A673 (cell line): ENCODE measurements around the gene MTR. TPM values are rescaled to one million over a fixed set of nuclear protein-coding genes. Genes with fewer than 3 reads are reported as not detected.

ENCODE experiments used
- BruUV-seq: library from RNA; stranded (reverse); fragments of 400-500 nt; replicated peaks from 2 replicates; lab custom pipeline; 2021; lab: Mats Ljungman, UMichigan
- CTCF ChIA-PET: fragments of 300-600 bp; sonication (Branson Sonifier 250); formaldehyde crosslinking; loops from one replicate; lab custom pipeline; 2022; ENCODE audit warnings: antibody characterized with exemption; lab: Charles Lee
- POLR2A ChIA-PET: fragments of 300-600 bp; sonication (Branson Sonifier 250); formaldehyde crosslinking; loops from one replicate; lab custom pipeline; 2022; ENCODE audit warnings: antibody characterized with exemption; ENCODE audit not compliant: low non-redundant PET; lab: Charles Lee
- DNase-seq: peaks from one replicate; pipeline ENCODE4 v3.0.0-alpha.2; 2015; ENCODE audit warnings: low spot score
- H3K27ac ChIP-seq: fragments of 200-600 bp; sonication (generic); 2 replicates; pipeline ENCODE4 v1.5.1; 2016; ENCODE audit warnings: mixed run types, low read depth, mild to moderate bottlenecking, mixed read lengths, antibody characterized with exemption, low read length; ENCODE audit not compliant: poor library complexity, severe bottlenecking
- H3K27me3 ChIP-seq: fragments of 200-600 bp; sonication (generic); replicated peaks from 2 replicates; pipeline ENCODE4 v1.6.1; 2017; ENCODE audit warnings: mixed run types, low read depth, mild to moderate bottlenecking, mixed read lengths, antibody characterized with exemption, low read length; ENCODE audit not compliant: insufficient read depth, poor library complexity
- H3K36me3 ChIP-seq: fragments of 200-600 bp; sonication (generic); 2 replicates; pipeline ENCODE4 v1.6.1; 2016; ENCODE audit warnings: mixed run types, mild to moderate bottlenecking, mixed read lengths, antibody characterized with exemption, low read length; ENCODE audit not compliant: insufficient read depth, poor library complexity, severe bottlenecking
- H3K4me1 ChIP-seq: fragments of 200-600 bp; sonication (generic); 2 replicates; pipeline ENCODE4 v1.6.1; 2017; ENCODE audit warnings: mixed run types, mild to moderate bottlenecking, mixed read lengths, antibody characterized with exemption, low read length; ENCODE audit not compliant: insufficient read depth, poor library complexity, severe bottlenecking
- H3K4me3 ChIP-seq: fragments of 200-600 bp; sonication (generic); 2 replicates; pipeline ENCODE4 v1.5.1; 2016; ENCODE audit warnings: low read depth, mixed run types, mild to moderate bottlenecking, mixed read lengths, low read length; ENCODE audit not compliant: poor library complexity, severe bottlenecking
- H3K9me3 ChIP-seq: fragments of 200-600 bp; sonication (generic); 2 replicates; pipeline ENCODE4 v1.6.1; 2016; ENCODE audit warnings: mixed run types, low read depth, mild to moderate bottlenecking, mixed read lengths, antibody characterized with exemption, low read length; ENCODE audit not compliant: poor library complexity, severe bottlenecking
- EZH2 ChIP-seq: fragments of 200-600 bp; sonication (generic); IDR thresholded peaks from 2 replicates; pipeline ENCODE4 v1.6.1; 2017; ENCODE audit warnings: borderline replicate concordance, low read depth, mild to moderate bottlenecking, mixed read lengths, antibody characterized with exemption, low read length; ENCODE audit not compliant: poor library complexity, severe bottlenecking
- intact Hi-C: fragments of 100-400 bp; cut with micrococcal nuclease; formaldehyde crosslinking; loops from one replicate; pipeline ENCODE4 v1.10.0; 2022; ENCODE audit not compliant: unreplicated experiment
- total RNA-seq: library from RNA; stranded (reverse); gene quantifications from 2 replicates; pipeline ENCODE4 v1.2.3, GENCODE V29; 2021
- TF ChIP-seq, protein P1 (sequence below): fragments of 300-800, 200-600 bp; sonication (generic); conservative IDR thresholded peaks from 2 replicates; pipeline ENCODE4 v1.5.1; 2017; ENCODE audit warnings: low read depth, mild to moderate bottlenecking, antibody characterized with exemption, low read length, moderate library complexity, mixed read lengths

The MTR gene
- total RNA-seq, 1 experiment from 2014 or later, result 36.0 TPM

DNA sequence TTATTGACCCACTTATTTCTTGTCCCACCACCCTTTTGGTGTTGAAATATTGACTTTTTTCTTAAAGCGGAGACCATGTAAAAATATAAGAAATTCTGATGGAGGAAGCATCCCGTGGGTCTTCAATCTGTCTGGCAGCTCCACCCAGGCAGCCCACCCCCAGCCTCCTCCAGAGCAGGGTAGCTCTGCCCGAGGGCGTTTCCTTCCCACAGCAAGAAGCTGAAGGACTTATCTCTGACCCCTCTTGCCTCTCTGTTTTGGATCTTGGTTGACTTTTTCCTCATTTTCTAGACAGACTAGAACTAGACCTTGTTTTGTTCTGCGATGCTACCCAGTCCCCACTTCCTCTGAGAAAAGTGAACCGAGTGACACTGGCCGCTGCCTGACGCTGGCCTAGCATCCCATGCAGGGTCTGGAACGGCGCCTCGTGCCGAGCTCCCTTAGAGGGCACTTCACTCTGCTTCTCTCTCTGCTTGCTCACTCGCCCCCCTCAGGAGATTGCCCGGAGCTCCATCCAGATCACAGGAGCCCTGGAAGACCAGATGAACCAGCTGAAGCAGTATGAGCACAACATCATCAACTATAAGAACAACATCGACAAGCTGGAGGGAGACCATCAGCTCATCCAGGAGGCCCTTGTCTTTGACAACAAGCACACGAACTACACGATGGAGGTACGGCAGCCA is 40.4 kb upstream of the MTR start:
- CTCF ChIA-PET, result no interaction called here
- BruUV-seq, result no TSS peak
- peaks cover 62% of the 10 kb centered on the region for H3K36me3 ChIP-seq
- POLR2A ChIA-PET, result no interaction called here
- TF ChIP-seq, protein P1, sequence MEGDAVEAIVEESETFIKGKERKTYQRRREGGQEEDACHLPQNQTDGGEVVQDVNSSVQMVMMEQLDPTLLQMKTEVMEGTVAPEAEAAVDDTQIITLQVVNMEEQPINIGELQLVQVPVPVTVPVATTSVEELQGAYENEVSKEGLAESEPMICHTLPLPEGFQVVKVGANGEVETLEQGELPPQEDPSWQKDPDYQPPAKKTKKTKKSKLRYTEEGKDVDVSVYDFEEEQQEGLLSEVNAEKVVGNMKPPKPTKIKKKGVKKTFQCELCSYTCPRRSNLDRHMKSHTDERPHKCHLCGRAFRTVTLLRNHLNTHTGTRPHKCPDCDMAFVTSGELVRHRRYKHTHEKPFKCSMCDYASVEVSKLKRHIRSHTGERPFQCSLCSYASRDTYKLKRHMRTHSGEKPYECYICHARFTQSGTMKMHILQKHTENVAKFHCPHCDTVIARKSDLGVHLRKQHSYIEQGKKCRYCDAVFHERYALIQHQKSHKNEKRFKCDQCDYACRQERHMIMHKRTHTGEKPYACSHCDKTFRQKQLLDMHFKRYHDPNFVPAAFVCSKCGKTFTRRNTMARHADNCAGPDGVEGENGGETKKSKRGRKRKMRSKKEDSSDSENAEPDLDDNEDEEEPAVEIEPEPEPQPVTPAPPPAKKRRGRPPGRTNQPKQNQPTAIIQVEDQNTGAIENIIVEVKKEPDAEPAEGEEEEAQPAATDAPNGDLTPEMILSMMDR, result no peak
- no peak for TF ChIP-seq EZH2
- no peaks in the 10 kb centered on the region for H3K27me3 ChIP-seq
- no peaks in the 10 kb centered on the region for H3K4me1 ChIP-seq
- no peak overlapping the region for H3K27ac ChIP-seq
- no peak overlapping the region for H3K4me3 ChIP-seq
- DNase-seq, result no peak
- no peaks in the 10 kb centered on the region for H3K9me3 ChIP-seq
- intact Hi-C loops, result loop anchor here (5.0 kb wide), 2 partner anchors 147 to 808 kb away; no protein-coding TSS in a partner anchor

GRCh38 chr1:236757640-236758039 is 37.5 kb upstream of the MTR start:
- ChIA-PET POLR2A (no interaction called here), CTCF (no interaction called here)
- DNase-seq, result no peak
- intact Hi-C loops, result loop anchor here (2.0 to 5.0 kb wide), 2 partner anchors 629 to 805 kb away; no protein-coding TSS in a partner anchor
- Histone ChIP-seq H3K27ac (no peak overlapping the region), H3K9me3 (no peaks in the 10 kb centered on the region), H3K4me3 (no peak overlapping the region), H3K4me1 (no peaks in the 10 kb centered on the region), H3K27me3 (no peaks in the 10 kb centered on the region), H3K36me3 (peaks cover 72% of the 10 kb centered on the region)
- TF ChIP-seq EZH2, result no peak
- TF ChIP-seq, protein P1, result no peak
- BruUV-seq, result no TSS peak

DNA sequence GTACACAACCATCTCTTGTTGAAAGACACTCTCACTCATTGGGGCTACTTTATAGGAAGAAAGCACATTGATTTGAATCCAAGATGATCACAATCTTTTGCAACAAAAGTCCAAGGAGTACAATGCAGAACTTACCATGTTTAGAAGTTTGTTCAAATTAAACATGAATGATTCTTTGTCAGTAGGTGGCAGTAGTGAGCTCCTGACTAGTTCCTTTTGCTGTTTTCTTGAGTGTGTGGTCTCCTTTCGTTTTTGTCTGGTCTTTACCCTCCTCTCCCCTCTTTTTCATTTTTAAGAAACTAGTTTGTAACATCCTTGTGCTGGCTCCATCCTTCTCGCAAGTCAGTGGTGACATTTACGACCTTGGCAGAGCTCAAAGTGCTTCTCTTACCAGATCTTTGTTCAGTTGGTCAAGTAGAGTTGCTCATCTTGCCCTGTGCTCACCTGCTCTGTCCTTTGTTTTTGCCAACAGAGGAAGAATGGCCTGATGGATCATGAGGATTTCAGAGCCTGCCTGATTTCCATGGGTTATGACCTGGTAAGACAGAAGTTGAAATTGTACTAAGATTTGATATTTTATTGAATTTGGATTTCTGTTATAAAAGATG is 35.7 kb upstream of the MTR start:
- peak; percentile 61 for DNase-seq

More for the DNA sequence above, 35.7 kb upstream of the MTR start:
- POLR2A ChIA-PET, result no interaction called here
- intact Hi-C loops, result loop anchor here (2.0 to 5.0 kb wide), 2 partner anchors 627 to 803 kb away; no protein-coding TSS in a partner anchor
- Histone ChIP-seq H3K27me3 (no peaks in the 10 kb centered on the region), H3K9me3 (no peaks in the 10 kb centered on the region), H3K4me3 (no peak overlapping the region), H3K27ac (no peak overlapping the region), H3K36me3 (peaks cover 73% of the 10 kb centered on the region), H3K4me1 (no peaks in the 10 kb centered on the region)
- CTCF ChIA-PET, result interaction anchor here (0.6 to 0.9 kb wide), 3 partner anchors 82 to 803 kb away, joined by 3 to 7 read pairs (median 3); no protein-coding TSS in a partner anchor
- no peak for TF ChIP-seq EZH2
- TF ChIP-seq, protein P1, result peak; percentile 62
- BruUV-seq, result no TSS peak
